Inferior parietal cortex (tissue), 1 donor: ENCODE measurements around the gene FAM3D.

Experiments used
- DNase-seq: peaks from one replicate; pipeline ENCODE4 v3.0.0-alpha.2; 2016; ENCODE audit errors: extremely low spot score

The FAM3D gene

DNA sequence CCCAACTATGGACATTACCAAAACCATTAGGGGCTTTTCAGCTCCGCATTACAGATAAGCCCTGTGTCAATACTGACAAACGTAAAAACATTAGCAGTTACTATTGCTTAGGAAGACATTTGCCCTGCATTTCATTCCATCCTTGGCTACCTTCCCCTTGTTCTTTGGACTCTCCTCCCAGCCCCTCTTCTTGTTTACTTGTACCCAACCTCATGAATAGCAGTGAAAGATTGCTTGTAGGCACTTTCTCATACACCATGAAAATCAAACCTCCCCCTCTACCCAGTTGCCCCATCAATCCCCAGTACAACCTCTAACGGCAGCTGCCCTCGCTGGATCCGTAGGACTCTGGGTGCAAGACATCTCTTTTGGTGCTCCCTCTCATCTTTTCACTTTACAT, 72.5 kb downstream of the FAM3D start:
- DNase-seq, result no peak

- DNase-seq, result no peak
Observed at GRCh38 chr3:58591517-58592510, 74.8 kb downstream of the FAM3D start.

DNA sequence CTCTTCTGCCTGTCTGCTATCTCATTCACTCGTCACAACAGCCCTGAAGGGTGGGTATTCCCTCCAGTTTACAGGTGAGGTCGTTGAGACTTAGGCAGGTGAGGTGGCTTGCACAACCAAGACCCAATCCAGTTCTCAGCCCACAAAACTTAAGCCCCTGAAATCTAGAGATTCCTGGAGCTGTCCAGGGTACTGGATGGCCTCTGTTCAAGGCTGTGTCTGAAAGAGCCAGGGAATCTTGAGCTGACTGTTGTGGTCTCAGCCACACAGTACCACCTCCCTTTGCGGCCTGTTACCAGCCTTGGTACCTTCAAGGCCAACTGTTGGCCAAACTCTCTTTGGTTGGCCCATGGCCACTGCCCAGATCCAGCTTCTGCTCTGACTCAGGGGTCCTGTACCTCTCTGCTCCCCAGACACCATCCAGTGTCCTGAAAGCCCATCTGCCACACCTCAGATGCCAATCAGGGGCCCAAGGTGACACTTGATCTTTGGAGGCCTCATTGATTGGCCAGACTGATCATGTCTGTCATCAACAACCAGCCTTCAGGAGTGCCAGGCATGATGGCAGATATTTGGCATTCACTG, 78.5 kb downstream of the FAM3D start:
- DNase-seq, result no peak

DNA sequence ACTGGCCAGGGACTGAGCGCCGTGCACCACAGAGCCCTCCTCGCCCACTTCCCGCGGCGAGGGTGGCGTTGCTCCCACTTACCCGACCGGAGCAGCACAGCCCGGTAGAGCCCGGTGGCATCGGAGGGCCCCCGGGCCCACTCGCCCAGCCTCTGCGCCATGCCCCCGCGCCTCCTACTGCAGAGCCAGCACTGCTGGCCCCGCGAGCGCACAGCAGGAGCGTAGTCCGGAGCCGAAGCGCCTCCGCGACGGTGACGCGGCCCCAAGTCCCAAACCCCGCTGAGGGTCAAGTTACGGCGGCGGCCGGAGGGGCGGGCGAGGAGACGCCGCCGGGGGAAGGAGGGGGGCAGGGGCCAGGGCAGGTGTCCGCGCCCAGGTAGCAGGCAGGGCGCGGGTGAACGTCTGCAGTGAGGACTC, 79.8 kb downstream of the FAM3D start:
- no peak for DNase-seq

DNA sequence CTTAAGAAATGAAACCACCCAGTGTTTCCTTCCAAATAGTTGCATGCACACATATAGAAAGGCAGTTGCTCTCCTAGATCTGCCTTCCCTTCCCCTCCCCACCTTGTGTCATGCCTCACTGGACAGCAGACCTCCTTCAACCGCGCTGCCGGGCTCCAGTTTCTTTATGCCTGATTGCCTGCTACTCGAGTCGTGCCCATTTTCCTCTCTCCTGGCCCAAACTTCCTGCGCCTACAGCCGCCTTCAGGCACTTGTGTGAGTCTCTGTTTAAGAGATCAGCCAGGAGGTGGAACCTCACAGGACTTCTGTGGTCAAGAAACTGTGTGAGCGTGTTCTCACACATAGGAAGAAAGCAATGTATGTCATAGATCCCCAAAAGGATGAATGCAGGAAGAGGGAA, 80.6 kb downstream of the FAM3D start:
- no peak for DNase-seq

DNA sequence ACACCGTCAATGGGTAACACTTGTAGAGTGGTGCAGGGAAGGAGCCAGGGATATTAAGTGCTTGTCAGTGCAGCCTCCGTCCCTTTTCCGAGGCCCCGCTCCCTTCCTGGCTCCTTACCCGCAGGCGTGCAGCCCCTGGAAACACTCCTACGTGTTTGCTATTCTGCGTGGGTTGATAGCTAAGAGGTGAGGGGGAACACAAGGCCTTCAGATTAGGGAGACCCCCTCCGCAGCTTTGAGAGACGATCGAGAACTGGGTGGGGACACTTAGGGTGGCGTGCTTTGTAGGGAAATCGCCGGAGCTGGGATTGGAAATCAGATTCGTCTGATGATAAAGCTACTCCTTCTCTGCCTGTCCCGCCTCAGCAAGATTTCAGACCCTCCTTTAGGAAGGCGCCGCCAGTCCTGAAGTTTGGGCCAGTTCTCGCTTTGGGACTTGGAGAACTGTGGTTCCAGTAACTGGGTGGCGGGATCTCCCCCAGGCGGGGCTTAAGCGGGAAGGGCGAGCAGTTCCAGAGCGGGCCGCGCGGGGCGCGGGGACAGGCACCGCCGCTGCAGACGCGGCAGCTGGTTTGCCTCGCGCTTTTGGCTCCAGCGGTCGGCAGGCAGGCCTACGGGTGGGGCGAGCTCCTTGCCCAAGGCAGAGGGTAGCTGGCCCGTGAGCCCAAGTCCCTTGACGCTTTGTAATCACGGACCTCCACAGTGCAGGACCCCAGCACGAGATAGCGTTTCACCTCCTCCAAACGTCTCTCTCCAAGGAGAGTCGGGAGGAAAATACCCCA, 81.4 kb downstream of the FAM3D start:
- peak; percentile 69 for DNase-seq

DNA sequence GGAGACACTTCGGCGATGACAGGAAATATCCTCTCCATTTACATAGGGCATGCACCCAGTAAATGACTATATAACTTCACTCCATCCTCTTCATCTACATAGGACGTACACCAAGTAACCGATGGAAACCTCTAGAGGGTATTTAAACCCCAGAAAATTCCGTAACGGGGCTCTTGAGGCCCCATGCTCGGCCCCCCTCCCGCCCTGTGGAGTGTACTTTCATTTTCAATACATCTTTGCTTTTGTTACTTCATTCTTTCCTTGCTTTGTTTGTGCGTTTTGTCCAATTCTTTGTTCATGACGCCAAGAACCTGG, 81.9 kb downstream of the FAM3D start:
- no peak for DNase-seq
